Measurements from ENCODE around the gene MED4. TPM values are rescaled to one million over a fixed set of nuclear protein-coding genes. Genes with fewer than 3 reads are reported as not detected.

MED4 gene
- total and polyA plus RNA-seq, 9 of the 15 experiments (the other 6 are each of a cell fraction or from before 2014, with no cell fraction given), result 24.5 to 87.3 (median 58.3) TPM

GRCh38 chr13:48116808-48117207 lies 21.9 kb upstream of the MED4 start (continued):
- TF ChIP-seq ZBTB5 (IDR thresholded peaks at IDR 0.05), result no peak
- no peak for TF ChIP-seq HMBOX1 (IDR thresholded peaks at IDR 0.05)
- no peak for TF ChIP-seq ZNF384 (IDR thresholded peaks at IDR 0.05; ENCODE audit: low read depth, low read length)
- TF ChIP-seq ADNP (tag; IDR thresholded peaks at IDR 0.05), result no peak

DNA sequence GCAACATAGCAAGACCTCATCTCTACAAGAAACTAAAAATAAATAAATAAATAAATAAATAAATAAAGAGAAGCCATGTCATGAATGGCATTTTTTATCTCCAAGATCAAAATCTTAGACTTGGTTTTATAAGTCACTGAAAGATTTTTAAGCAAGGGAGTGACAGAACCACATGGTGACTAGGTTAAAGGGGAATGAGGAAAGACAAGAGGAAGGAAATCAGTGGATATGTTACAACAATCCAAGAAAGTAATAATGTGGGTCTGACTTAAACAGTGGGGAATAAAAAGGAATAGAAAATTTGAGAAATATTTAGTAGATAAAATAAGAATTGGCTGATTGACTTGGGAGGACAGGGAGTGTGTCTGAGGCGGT lies 18.8 kb upstream of the MED4 start:
- no peak for ATAC-seq
- no peaks in the 10 kb centered on the region for H3K79me2 ChIP-seq (ENCODE audit: control insufficient read depth, insufficient read depth, low read length)

More for the DNA sequence above, 18.8 kb upstream of the MED4 start:
- 7% methylated on average over 1 of the region's 1 CpG for WGBS (ENCODE audit: insufficient coverage, low coverage, missing lambda C conversion rate)
- FAIRE-seq (no peak), DNase-seq (ENCODE audit: extremely low read depth in 1 of 4, low spot score in 3 of 4) (no peak)
- TF ChIP-seq, protein P1, sequence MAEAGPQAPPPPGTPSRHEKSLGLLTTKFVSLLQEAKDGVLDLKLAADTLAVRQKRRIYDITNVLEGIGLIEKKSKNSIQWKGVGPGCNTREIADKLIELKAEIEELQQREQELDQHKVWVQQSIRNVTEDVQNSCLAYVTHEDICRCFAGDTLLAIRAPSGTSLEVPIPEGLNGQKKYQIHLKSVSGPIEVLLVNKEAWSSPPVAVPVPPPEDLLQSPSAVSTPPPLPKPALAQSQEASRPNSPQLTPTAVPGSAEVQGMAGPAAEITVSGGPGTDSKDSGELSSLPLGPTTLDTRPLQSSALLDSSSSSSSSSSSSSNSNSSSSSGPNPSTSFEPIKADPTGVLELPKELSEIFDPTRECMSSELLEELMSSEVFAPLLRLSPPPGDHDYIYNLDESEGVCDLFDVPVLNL (CRISPR knock-in tag; IDR thresholded peaks at IDR 0.05; ENCODE audit: low read depth), result no peak
- TF ChIP-seq, protein P2, sequence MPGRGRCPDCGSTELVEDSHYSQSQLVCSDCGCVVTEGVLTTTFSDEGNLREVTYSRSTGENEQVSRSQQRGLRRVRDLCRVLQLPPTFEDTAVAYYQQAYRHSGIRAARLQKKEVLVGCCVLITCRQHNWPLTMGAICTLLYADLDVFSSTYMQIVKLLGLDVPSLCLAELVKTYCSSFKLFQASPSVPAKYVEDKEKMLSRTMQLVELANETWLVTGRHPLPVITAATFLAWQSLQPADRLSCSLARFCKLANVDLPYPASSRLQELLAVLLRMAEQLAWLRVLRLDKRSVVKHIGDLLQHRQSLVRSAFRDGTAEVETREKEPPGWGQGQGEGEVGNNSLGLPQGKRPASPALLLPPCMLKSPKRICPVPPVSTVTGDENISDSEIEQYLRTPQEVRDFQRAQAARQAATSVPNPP (IDR thresholded peaks at IDR 0.05; ENCODE audit: borderline replicate concordance, insufficient read depth, insufficient read length), result no peak
- TF ChIP-seq, protein P3, sequence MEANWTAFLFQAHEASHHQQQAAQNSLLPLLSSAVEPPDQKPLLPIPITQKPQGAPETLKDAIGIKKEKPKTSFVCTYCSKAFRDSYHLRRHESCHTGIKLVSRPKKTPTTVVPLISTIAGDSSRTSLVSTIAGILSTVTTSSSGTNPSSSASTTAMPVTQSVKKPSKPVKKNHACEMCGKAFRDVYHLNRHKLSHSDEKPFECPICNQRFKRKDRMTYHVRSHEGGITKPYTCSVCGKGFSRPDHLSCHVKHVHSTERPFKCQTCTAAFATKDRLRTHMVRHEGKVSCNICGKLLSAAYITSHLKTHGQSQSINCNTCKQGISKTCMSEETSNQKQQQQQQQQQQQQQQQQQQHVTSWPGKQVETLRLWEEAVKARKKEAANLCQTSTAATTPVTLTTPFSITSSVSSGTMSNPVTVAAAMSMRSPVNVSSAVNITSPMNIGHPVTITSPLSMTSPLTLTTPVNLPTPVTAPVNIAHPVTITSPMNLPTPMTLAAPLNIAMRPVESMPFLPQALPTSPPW (CRISPR knock-in tag; IDR thresholded peaks at IDR 0.05), result no peak
- TF ChIP-seq DMBX1 (CRISPR knock-in tag; IDR thresholded peaks at IDR 0.05; ENCODE audit: borderline replicate concordance), result no peak
- no peak for TF ChIP-seq GTF2A2 (tag; IDR thresholded peaks at IDR 0.05)
- TF ChIP-seq PTTG1 (tag; IDR thresholded peaks at IDR 0.05; ENCODE audit: low read depth), result no peak
- TF ChIP-seq NFE2L1 (tag; IDR thresholded peaks at IDR 0.05; ENCODE audit: borderline replicate concordance, low read depth), result no peak
- no peak for TF ChIP-seq ZNF316 (IDR thresholded peaks at IDR 0.05)
- Histone ChIP-seq H3K9me1 (ENCODE audit: control insufficient read depth, insufficient read depth, low read length) (no peaks in the 10 kb centered on the region), H4K20me1 (replicated peaks; ENCODE audit: control insufficient read depth, insufficient read depth, low read length) (no peaks in the 10 kb centered on the region), H3K4me3 (no peak overlapping the region), H2AFZ (ENCODE audit: low read depth, low read length) (no peak overlapping the region), H3K27ac (ENCODE audit: extremely low read depth, low read depth, low read length) (no peak overlapping the region), H3K4me2 (ENCODE audit: insufficient read depth, low read length) (no peak overlapping the region), H3K4me1 (replicated peaks in 1 of 2; ENCODE audit: control insufficient read depth in 2 of 2, insufficient read depth in 2 of 2, low read length in 2 of 2) (no peaks in the 10 kb centered on the region), H3K36me3 (ENCODE audit: control insufficient read depth, insufficient read depth, low read length) (no peaks in the 10 kb centered on the region), H3K27me3 (ENCODE audit: control insufficient read depth in 2 of 2, insufficient read depth in 2 of 2, low read length in 2 of 2) (no peaks in the 10 kb centered on the region), H3K9me3 (replicated peaks; ENCODE audit: control insufficient read depth, insufficient read depth, low read depth, low read length) (no peaks in the 10 kb centered on the region), H3K9ac (ENCODE audit: insufficient read depth in 1 of 2, low read depth in 2 of 2, low read length in 2 of 2) (no peak overlapping the region)
- POLR2A ChIA-PET, result no interaction called here
- intact Hi-C loops (cut with micrococcal nuclease) (no loop called here), in situ Hi-C loops (cut with MboI) (no loop called here)
- BruUV-seq (replicated peaks), result no TSS peak
- CTCF ChIA-PET (ENCODE audit: low intra/inter-chr PET ratio), result no interaction called here
